Gastroesophageal sphincter (tissue), 3 donors: Measurements from ENCODE around the gene MAGI3.

ENCODE experiments used
- EP300 ChIP-seq: sonication (generic); formaldehyde crosslinking; IDR thresholded peaks from one replicate; pipeline ENCODE4 v1.6.1; 2017; ENCODE audit warnings: antibody characterized with exemption, mild to moderate bottlenecking
- POLR2A ChIP-seq, 2 donors: fragments of 450-650 bp; IDR thresholded peaks; one replicate each; pipeline ENCODE4 v1.6.1; 2017; ENCODE audit warnings: antibody characterized with exemption in 2 of 2, mild to moderate bottlenecking in 2 of 2, moderate library complexity in 1 of 2
- POLR2AphosphoS5 ChIP-seq: sonication (generic); formaldehyde crosslinking; IDR thresholded peaks from one replicate; pipeline ENCODE4 v1.6.1; 2017; ENCODE audit warnings: antibody characterized with exemption
- TF ChIP-seq, protein P1 (sequence below), 4 experiments: fragments of 200-600 bp in 2 of 4; fragments of 450-650 bp in 2 of 4; sonication (generic) in 1 of 4; IDR thresholded peaks; one replicate each; pipeline ENCODE4 v1.5.1; 2017 to 2019; ENCODE audit warnings: antibody characterized with exemption in 4 of 4, mild to moderate bottlenecking in 2 of 4, moderate library complexity in 2 of 4

DNA sequence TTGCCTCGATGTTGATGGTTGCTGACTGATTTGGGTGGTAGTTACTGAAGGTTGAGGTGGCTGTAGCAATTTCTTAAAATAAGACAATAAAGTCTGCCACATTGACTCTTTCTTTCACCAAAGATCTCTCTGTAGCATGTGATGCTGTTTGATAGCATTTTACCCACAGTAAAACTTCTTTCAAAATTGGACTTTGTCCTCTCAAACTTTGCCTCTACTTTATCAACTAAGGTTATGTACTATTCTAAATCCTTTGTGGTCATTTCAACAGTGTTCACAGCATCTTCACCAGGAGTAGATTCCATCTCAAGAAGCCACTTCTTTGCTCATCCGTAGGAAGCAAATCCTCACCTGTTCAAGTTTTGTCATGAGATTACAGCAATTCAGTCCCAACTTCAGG is 275.8 kb downstream of the MAGI3 start:
- TF ChIP-seq, protein P1, sequence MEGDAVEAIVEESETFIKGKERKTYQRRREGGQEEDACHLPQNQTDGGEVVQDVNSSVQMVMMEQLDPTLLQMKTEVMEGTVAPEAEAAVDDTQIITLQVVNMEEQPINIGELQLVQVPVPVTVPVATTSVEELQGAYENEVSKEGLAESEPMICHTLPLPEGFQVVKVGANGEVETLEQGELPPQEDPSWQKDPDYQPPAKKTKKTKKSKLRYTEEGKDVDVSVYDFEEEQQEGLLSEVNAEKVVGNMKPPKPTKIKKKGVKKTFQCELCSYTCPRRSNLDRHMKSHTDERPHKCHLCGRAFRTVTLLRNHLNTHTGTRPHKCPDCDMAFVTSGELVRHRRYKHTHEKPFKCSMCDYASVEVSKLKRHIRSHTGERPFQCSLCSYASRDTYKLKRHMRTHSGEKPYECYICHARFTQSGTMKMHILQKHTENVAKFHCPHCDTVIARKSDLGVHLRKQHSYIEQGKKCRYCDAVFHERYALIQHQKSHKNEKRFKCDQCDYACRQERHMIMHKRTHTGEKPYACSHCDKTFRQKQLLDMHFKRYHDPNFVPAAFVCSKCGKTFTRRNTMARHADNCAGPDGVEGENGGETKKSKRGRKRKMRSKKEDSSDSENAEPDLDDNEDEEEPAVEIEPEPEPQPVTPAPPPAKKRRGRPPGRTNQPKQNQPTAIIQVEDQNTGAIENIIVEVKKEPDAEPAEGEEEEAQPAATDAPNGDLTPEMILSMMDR (IDR thresholded peaks at IDR 0.05), result no peak
- TF ChIP-seq POLR2A (IDR thresholded peaks at IDR 0.05), result no peak
- no peak for TF ChIP-seq POLR2AphosphoS5
- no peak for TF ChIP-seq EP300
